Esophagus muscularis mucosa (tissue), 4 donors: Measurements from ENCODE around the gene ORMDL3.

Experiments used
- EP300 ChIP-seq: sonication (generic); formaldehyde crosslinking; IDR thresholded peaks from one replicate; pipeline ENCODE4 v1.6.1; 2017; ENCODE audit warnings: antibody characterized with exemption
- POLR2A ChIP-seq: fragments of 450-650 bp; IDR thresholded peaks from one replicate; pipeline ENCODE4 v1.6.1; 2017; ENCODE audit warnings: antibody characterized with exemption, moderate library complexity, mild to moderate bottlenecking, low read depth
- POLR2AphosphoS5 ChIP-seq, 2 donors: sonication (generic); formaldehyde crosslinking; IDR thresholded peaks; one replicate each; pipeline ENCODE4 v1.6.1; 2017; ENCODE audit warnings: antibody characterized with exemption in 2 of 2
- TF ChIP-seq, protein P1 (sequence below), 3 experiments: fragments of 200-600 bp in 2 of 3; fragments of 450-650 bp in 1 of 3; sonication (generic) in 2 of 3; IDR thresholded peaks; one replicate each; pipeline ENCODE4 v1.5.1; 2017 to 2019; ENCODE audit warnings: antibody characterized with exemption in 3 of 3, mild to moderate bottlenecking in 2 of 3, moderate library complexity in 1 of 3

DNA sequence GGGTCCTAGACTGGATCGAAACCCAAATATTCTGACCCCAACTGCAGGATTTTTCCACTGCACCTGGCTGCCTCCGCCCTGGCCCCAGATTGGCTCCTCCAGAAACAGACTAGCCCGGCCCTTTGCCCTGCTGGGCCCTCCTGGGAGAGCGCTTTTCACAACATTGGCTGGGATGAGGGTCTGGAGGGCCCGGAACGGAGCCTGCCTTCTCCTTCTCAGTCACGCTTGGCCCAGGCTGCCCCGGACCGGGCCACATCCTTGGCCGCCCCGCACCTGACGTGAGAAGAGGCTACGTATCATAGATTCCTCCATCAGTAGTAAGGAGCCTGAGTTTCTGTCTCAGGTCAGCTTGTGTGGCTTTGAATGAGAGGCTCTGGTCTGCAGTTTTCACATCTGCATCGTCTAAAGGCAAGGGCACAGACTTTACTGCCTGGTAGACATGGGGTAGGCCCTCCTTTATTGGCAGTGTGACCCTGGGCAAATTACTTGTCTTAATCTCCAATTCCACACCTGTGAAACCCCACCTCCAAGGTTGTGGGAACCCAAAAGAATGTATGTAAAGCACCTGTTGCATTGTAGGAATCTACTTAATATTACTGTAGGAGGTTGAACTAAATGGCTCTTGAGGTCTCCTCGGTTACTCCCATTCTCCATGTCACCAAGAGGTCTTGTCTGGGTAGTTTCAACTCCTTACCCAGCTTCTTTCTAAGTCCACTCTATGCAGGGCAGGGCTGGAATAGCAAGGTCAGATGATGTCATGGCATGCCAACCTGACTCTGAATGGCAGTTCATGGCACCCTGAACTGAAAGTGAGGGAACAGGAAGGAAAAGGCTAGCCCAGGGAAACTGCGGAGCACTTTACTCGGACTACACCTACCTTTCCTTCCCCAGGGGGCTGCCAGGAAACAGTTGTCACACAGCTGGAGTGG, 792 bp upstream of the ORMDL3 start:
- TF ChIP-seq POLR2AphosphoS5 (IDR thresholded peaks at IDR 0.05) (no peak), POLR2A (no peak), EP300 (no peak)
- TF ChIP-seq, protein P1, sequence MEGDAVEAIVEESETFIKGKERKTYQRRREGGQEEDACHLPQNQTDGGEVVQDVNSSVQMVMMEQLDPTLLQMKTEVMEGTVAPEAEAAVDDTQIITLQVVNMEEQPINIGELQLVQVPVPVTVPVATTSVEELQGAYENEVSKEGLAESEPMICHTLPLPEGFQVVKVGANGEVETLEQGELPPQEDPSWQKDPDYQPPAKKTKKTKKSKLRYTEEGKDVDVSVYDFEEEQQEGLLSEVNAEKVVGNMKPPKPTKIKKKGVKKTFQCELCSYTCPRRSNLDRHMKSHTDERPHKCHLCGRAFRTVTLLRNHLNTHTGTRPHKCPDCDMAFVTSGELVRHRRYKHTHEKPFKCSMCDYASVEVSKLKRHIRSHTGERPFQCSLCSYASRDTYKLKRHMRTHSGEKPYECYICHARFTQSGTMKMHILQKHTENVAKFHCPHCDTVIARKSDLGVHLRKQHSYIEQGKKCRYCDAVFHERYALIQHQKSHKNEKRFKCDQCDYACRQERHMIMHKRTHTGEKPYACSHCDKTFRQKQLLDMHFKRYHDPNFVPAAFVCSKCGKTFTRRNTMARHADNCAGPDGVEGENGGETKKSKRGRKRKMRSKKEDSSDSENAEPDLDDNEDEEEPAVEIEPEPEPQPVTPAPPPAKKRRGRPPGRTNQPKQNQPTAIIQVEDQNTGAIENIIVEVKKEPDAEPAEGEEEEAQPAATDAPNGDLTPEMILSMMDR (IDR thresholded peaks at IDR 0.05) = no peak
